Neural progenitor cell (in vitro differentiated cells): Measurements from ENCODE around the gene PDZK1. TPM values are rescaled to one million over a fixed set of nuclear protein-coding genes. Genes with fewer than 3 reads are reported as not detected.

ENCODE experiments used
- total RNA-seq: library from RNA; depleted of rRNA; stranded (reverse); fragments of >200 nt; gene quantifications from 2 replicates; pipeline ENCODE4 v1.2.3, GENCODE V29; 2015; ENCODE audit warnings: low replicate concordance

The PDZK1 gene
- total RNA-seq, 1 donor from 2014 or later: 0.28 TPM

Other genes starting within 250 kb of the PDZK1 start
- gene GPR89A, start 99.4 kb downstream of the PDZK1 start, total RNA-seq: 46.9 and 72.7 TPM in 2 replicates
- not detected in 2 replicates for gene CD160, start 12.1 kb upstream of the PDZK1 start, total RNA-seq
- 9.7 and 12.9 TPM in 2 replicates for gene RNF115, start 116.7 kb upstream of the PDZK1 start, total RNA-seq
- gene POLR3C, start 116.8 kb upstream of the PDZK1 start, total RNA-seq: 15.6 and 29.5 TPM in 2 replicates
- gene NUDT17, start 138.3 kb upstream of the PDZK1 start, total RNA-seq: 5.9 and 11.9 TPM in 2 replicates
- gene PIAS3, start 151.7 kb upstream of the PDZK1 start, total RNA-seq: 15.7 and 33.7 TPM in 2 replicates
- gene ANKRD35, start 178.5 kb upstream of the PDZK1 start, total RNA-seq: 1.1 and 1.9 TPM in 2 replicates
- 0.06 and 0.15 TPM in 2 replicates for gene ITGA10, start 202.7 kb upstream of the PDZK1 start, total RNA-seq
- 15.0 and 16.6 TPM in 2 replicates for gene PEX11B, start 211.3 kb upstream of the PDZK1 start, total RNA-seq
- 242 and 320 TPM in 2 replicates for gene RBM8A, start 220.1 kb upstream of the PDZK1 start, total RNA-seq